ENCODE measurements around the gene ROCK1. TPM values are rescaled to one million over a fixed set of nuclear protein-coding genes. Genes with fewer than 3 reads are reported as not detected.
"Not testable (repeated sequence)": the region's sequence is repeated elsewhere in the genome, so short reads cannot be mapped to it uniquely, and the experiment has no call there.

Gene ROCK1
- total and polyA plus RNA-seq, 11 donors: 14.1 to 46.2 (median 33.9) TPM

- Histone ChIP-seq H3K9me3 (peaks cover 0 to 6% (median 0%) of the 10 kb centered on the region in 12 donors), H3K4me3 (no peak overlapping the region), H3K27ac (no peak overlapping the region), H3K4me1 (peaks cover 0 to 9% (median 2%) of the 10 kb centered on the region in 12 donors), H3K27me3 (no peaks in the 10 kb centered on the region), H3K36me3 (no peaks in the 10 kb centered on the region)
- ATAC-seq: no peak
- TF ChIP-seq POLR2A (IDR thresholded peaks at IDR 0.05) (no peak), CTCF (IDR thresholded peaks at IDR 0.05) (no peak)
- no peak for DNase-seq
- 50 to 57% (median 52%) methylated on average over 5 of the region's 5 CpGs for WGBS, 4 donors
- intact Hi-C loops (cut with DNase I): loop anchor here in 1 of 10 donors (5.0 kb wide), 1 partner anchor 50 kb away; no protein-coding TSS in a partner anchor
Measured at GRCh38 chr18:21141668-21142422, 30.2 kb upstream of the ROCK1 start.

GRCh38 chr18:21137719-21138488 is 26.3 kb upstream of the ROCK1 start:
- H3K4me3 ChIP-seq, H3K9me3 ChIP-seq, H3K36me3 ChIP-seq, ATAC-seq, DNase-seq, H3K27me3 ChIP-seq, H3K4me1 ChIP-seq, H3K27ac ChIP-seq: not testable (repeated sequence)
- 91 to 96% (median 95%) methylated on average over 31 to 41 of the region's 41 CpGs for WGBS, 4 donors
- intact Hi-C loops (cut with DNase I): loop anchor here in 5 of 10 donors (5.0 to 10.0 kb wide), 3 partner anchors 39 to 163 kb away; no protein-coding TSS in a partner anchor

GRCh38 chr18:21134895-21135294 is 23.3 kb upstream of the ROCK1 start:
- intact Hi-C loops (cut with DNase I): loop anchor here in 5 of 10 donors (5.0 to 10.0 kb wide), 3 partner anchors 42 to 160 kb away; no protein-coding TSS in a partner anchor
- no peak overlapping the region for H3K4me3 ChIP-seq
- peaks cover 0 to 6% (median 0%) of the 10 kb centered on the region in 12 donors for H3K9me3 ChIP-seq
- no peak overlapping the region for H3K27ac ChIP-seq
- WGBS, 4 donors: 47 to 62% (median 54%) methylated on average over 3 of the region's 3 CpGs
- H3K36me3 ChIP-seq: no peaks in the 10 kb centered on the region
- ATAC-seq (peak in 2 of 4 donors; percentile 51 to 54), DNase-seq (no peak)
- H3K27me3 ChIP-seq: no peaks in the 10 kb centered on the region
- H3K4me1 ChIP-seq: peaks cover 0 to 8% (median 0%) of the 10 kb centered on the region in 12 donors
- no peak for TF ChIP-seq POLR2A (IDR thresholded peaks at IDR 0.05)
- TF ChIP-seq CTCF (IDR thresholded peaks at IDR 0.05): peak in 11 of 12 donors; percentile 17 to 58 (median 38)

GRCh38 chr18:21132398-21132918 is 20.8 kb upstream of the ROCK1 start:
- intact Hi-C loops (cut with DNase I): loop anchor here in 4 of 10 donors (10.0 kb wide), 2 partner anchors 118 to 158 kb away; no protein-coding TSS in a partner anchor
- H3K36me3 ChIP-seq: no peaks in the 10 kb centered on the region

More at GRCh38 chr18:21132398-21132918, 20.8 kb upstream of the ROCK1 start:
- TF ChIP-seq POLR2A (IDR thresholded peaks at IDR 0.05) (no peak), CTCF (IDR thresholded peaks at IDR 0.05) (no peak)
- ATAC-seq (no peak), DNase-seq (no peak)
- Histone ChIP-seq H3K9me3 (no peaks in the 10 kb centered on the region), H3K27me3 (no peaks in the 10 kb centered on the region), H3K27ac (no peak overlapping the region), H3K4me1 (peaks cover 0 to 15% (median 0%) of the 10 kb centered on the region in 12 donors), H3K4me3 (no peak overlapping the region)
- WGBS, 4 donors: 88 to 98% (median 94%) methylated on average over 13 to 27 of the region's 27 CpGs

Data from heart left ventricle (tissue), 16 donors.